Parietal lobe (tissue), 1 donor: ENCODE data around the gene RGS5. TPM values are rescaled to one million over a fixed set of nuclear protein-coding genes. Genes with fewer than 3 reads are reported as not detected.

Source experiments
- total RNA-seq: library from RNA; depleted of rRNA; stranded (reverse); fragments of >200 nt; gene quantifications from one replicate; pipeline ENCODE4 v1.2.3, GENCODE V29; 2014

The RGS5 gene
- 20.7 TPM for total RNA-seq

GRCh38 chr1:163202833-163203451 is at the start of gene RGS5:
TSS of gene RGS5 (minus strand) at chr1:163202916. CDS start at chr1:163202835, 81 bp downstream.

Other genes starting within 250 kb of the RGS5 start
- gene RGS4, start 133.6 kb downstream of the RGS5 start, total RNA-seq = 2.2 TPM
- 8.8 TPM for gene NUF2, start 119.0 kb upstream of the RGS5 start, total RNA-seq